ENCODE results near the gene MRPL47. TPM values are rescaled to one million over a fixed set of nuclear protein-coding genes. Genes with fewer than 3 reads are reported as not detected.

Gene MRPL47
- total and polyA plus RNA-seq, 2 of the 13 experiments (the other 11 are each of a cell fraction or from before 2014, with no cell fraction given): 36.1 to 83.8 TPM

GRCh38 chr3:179562591-179563270 lies 41.7 kb downstream of the MRPL47 start, which contains the start of gene ACTL6A (continued):
- TF ChIP-seq SAFB2 (CRISPR knock-in tag; IDR thresholded peaks at IDR 0.05; ENCODE audit: borderline replicate concordance, low read depth) (0 out of 2 replicates have a peak, but pooled peaks have one; percentile 17), MAF1 (CRISPR knock-in tag; IDR thresholded peaks at IDR 0.05; ENCODE audit: borderline replicate concordance) (no peak), HOXA9 (CRISPR knock-in tag; IDR thresholded peaks at IDR 0.05; ENCODE audit: borderline replicate concordance) (no peak), SRY (CRISPR knock-in tag; IDR thresholded peaks at IDR 0.05) (peak; percentile 53; the same call in 1 of the 2 replicates), ZNF580 (CRISPR knock-in tag; IDR thresholded peaks at IDR 0.05; ENCODE audit: borderline replicate concordance, low read depth) (0 out of 2 replicates have a peak, but pooled peaks have one; percentile 16), ZNF17 (CRISPR knock-in tag; IDR thresholded peaks at IDR 0.05) (no peak), HOXA3 (CRISPR knock-in tag; IDR thresholded peaks at IDR 0.05) (peak; percentile 53), ZFP62 (CRISPR knock-in tag; IDR thresholded peaks at IDR 0.05) (no peak), ZMYM2 (CRISPR knock-in tag; IDR thresholded peaks at IDR 0.05) (no peak), FOXA3 (CRISPR knock-in tag; IDR thresholded peaks at IDR 0.05) (peak; percentile 51), HNF1A (IDR thresholded peaks at IDR 0.05; ENCODE audit: low read depth) (0 out of 2 replicates have a peak, but pooled peaks have one; percentile 36), HNF1A (CRISPR knock-in tag; IDR thresholded peaks at IDR 0.05; ENCODE audit: borderline replicate concordance) (peak; percentile 47; the same call in 1 of the 2 replicates), NFIC (IDR thresholded peaks at IDR 0.05; ENCODE audit: low read length) (no peak), ZBTB26 (CRISPR knock-in tag; IDR thresholded peaks at IDR 0.05; ENCODE audit: borderline replicate concordance) (peak; percentile 30; the same call in 1 of the 2 replicates), REPIN1 (CRISPR knock-in tag; IDR thresholded peaks at IDR 0.05; ENCODE audit: borderline replicate concordance, low read depth) (peak; percentile 46; the same call in 1 of the 2 replicates), ZNF615 (CRISPR knock-in tag; IDR thresholded peaks at IDR 0.05; ENCODE audit: borderline replicate concordance) (no peak), ZNF34 (CRISPR knock-in tag; IDR thresholded peaks at IDR 0.05; ENCODE audit: borderline replicate concordance) (no peak), SMYD3 (CRISPR knock-in tag; IDR thresholded peaks at IDR 0.05) (0 out of 2 replicates have a peak, but pooled peaks have one; percentile 15), EHMT2 (IDR thresholded peaks at IDR 0.05; ENCODE audit: borderline replicate concordance, low read depth, low read length) (no peak), REST (IDR thresholded peaks at IDR 0.05; ENCODE audit: borderline replicate concordance in 1 of 2, low read depth in 1 of 2, low read length in 2 of 2) (no peak; a peak in 1 of 4 replicates)
